Measurements from ENCODE around the gene GRHL1.

DNA sequence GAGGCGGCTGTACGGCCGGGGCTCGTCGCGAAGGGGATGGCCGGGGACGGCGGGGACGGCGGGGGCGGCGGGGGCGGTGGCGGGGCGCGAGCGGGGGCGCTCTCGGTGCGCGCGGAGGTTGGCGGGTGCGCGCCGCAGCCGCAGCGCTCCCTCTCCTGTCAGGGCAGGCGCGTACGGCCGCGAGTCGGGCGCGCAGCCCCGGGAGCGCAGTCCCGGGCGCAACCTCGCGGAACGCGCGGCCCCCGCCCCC lies 296 bp upstream of the GRHL1 start:
- no peak for TF ChIP-seq PRDM15 (CRISPR knock-in tag; IDR thresholded peaks at IDR 0.05)
- TF ChIP-seq ZNF121 (CRISPR knock-in tag; IDR thresholded peaks at IDR 0.05): no peak
- TF ChIP-seq, protein P1, sequence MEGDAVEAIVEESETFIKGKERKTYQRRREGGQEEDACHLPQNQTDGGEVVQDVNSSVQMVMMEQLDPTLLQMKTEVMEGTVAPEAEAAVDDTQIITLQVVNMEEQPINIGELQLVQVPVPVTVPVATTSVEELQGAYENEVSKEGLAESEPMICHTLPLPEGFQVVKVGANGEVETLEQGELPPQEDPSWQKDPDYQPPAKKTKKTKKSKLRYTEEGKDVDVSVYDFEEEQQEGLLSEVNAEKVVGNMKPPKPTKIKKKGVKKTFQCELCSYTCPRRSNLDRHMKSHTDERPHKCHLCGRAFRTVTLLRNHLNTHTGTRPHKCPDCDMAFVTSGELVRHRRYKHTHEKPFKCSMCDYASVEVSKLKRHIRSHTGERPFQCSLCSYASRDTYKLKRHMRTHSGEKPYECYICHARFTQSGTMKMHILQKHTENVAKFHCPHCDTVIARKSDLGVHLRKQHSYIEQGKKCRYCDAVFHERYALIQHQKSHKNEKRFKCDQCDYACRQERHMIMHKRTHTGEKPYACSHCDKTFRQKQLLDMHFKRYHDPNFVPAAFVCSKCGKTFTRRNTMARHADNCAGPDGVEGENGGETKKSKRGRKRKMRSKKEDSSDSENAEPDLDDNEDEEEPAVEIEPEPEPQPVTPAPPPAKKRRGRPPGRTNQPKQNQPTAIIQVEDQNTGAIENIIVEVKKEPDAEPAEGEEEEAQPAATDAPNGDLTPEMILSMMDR (IDR thresholded peaks at IDR 0.05): no peak
- no peak for TF ChIP-seq SMAD4 (CRISPR knock-in tag; IDR thresholded peaks at IDR 0.05)
- TF ChIP-seq CREM (CRISPR knock-in tag; IDR thresholded peaks at IDR 0.05): no peak
- TF ChIP-seq JUN (CRISPR knock-in tag; IDR thresholded peaks at IDR 0.05): no peak
- no peak for TF ChIP-seq ZNF232 (CRISPR knock-in tag; IDR thresholded peaks at IDR 0.05)
- TF ChIP-seq TEAD4 (CRISPR knock-in tag; IDR thresholded peaks at IDR 0.05): no peak
- no peak for TF ChIP-seq CREB1 (CRISPR knock-in tag; IDR thresholded peaks at IDR 0.05)
- no peak for TF ChIP-seq SP1 (CRISPR knock-in tag; conservative IDR thresholded peaks at IDR 0.05)
- no peak for TF ChIP-seq FOXP4 (CRISPR knock-in tag; IDR thresholded peaks at IDR 0.05)
